EH (cell line): ENCODE results near the gene DLG5.

Source experiments
- DNase-seq: peaks from one replicate; pipeline ENCODE4 v3.0.0-alpha.2; 2015; ENCODE audit warnings: low read depth

Gene DLG5

DNA sequence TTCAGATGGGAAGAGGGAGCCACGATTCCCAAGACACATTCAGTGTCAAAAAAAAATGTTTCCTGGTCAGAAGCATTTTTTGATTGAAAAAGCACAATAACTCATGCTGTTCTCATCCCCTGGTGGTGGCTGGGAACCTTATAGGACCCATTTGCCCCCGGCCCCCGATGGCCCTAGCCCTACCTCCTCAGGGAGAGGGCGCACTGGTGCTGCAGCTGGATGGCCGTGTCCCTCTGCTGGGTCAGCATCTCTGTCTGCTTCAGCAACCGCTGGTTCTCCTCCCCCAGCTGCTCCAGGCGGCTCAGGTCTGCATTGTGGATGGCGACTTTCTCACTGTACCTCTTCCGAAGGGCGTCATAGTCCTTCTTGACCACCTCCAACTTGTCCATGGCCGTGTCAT, 83.3 kb downstream of the DLG5 start:
- DNase-seq, result no peak

DNA sequence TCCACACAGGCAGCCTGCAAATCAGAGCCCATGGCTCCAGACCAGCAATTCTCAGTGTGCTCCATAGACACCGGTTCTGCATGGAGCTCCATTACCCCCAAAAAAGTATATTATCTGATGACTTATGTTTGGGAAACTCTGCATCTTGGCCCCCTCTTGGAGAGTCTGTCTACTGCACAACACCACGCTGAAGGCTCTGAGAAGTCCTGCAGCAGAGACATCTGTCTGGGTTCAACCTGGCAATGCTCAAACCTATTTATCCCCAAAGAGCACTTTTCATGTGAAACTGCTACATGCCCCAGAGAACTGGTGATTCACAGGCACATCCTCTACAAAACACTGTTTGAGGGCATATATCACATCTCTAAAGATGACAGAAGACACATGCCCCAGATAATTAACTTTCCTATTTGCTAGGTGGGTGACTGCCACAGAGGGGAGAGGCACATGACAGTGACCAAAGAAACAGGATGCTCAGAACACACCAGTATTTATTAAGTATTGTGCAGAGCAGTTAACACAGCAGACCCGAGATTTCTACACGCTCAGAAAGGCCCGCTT, 83.8 kb downstream of the DLG5 start:
- no peak for DNase-seq

DNA sequence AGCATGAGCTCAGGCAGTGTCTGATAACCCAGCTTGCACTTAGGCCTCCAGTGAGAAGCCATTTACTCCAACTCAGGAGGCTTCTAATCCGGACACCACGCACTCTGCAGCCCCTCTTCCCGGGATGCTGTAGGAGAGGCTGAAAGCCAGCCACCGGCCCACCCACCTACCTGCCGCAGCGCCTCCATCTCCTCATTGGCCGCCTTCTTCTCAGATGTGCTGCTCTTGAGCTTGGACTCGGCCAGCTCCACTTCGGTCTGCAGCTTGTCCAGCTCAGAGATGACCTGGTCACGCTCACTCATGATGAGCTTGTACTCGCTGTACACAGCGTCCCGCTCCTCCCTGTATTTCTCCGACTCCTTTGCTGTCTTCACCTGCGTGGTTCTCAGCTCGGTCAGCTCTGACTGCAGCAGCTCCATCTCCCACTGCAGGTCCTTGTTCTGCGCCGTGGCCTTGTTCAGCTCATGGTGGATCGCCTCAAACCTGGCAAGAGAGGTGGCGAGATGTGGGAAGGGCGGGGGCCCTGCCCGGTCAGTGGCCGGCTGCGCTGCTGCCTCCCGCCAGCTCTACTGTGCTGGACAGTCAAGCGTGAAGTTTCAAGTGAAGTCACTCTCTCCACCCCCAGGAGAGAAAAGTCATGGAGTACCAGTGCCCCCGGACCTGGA, 84.7 kb downstream of the DLG5 start:
- no peak for DNase-seq

DNA sequence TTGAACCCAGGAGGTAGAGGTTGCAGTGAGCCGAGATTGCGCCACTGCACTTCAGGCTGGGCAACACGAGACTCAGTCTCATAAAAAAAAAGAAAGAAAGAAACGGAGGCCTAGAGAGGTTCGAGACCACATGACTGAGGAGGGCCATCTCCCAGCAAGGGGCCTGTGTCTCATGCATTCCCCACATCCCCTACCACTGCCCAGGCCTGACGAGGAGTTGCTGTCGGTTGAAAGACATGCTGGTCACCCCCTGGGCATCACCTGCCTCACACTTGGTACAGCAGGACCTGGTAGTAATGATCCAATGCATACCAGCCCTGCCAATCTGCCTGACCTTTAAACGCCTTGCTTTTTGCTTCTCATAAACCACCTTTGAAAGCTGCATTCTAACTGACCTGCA, 85.9 kb downstream of the DLG5 start:
- no peak for DNase-seq

DNA sequence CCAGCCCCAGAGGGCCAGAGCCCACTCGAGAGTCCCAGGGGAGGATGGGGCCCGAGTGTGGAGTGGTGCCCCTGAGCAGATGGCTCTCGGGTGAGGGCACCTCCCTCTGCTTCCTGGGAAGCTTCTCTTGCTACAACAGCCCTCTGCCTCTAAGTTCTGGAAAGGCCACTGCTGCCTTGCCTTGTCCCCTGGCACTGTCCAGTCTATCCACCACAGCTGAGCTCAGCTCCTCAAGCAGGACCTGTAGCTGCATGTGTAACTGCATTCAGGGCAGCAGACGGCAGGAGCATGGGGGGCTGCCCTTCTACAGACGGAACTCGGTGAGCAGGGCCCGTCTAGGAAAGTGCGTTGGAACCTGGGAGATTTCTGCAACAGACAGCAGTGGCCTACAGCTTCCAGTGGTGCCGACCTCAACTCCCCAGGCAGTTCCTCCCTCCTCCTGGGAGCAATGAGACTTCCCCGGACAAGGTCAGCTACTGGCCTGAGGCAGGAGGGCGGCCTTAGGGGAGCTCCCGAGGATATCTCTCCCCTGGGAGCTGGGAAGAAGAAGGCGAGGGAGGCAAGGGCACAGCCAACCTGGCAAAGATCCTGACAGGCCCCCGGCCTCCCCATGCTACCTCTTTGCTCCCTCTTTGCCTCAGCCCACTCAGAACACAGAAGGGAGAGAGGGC, 88.5 kb downstream of the DLG5 start:
- no peak for DNase-seq

DNA sequence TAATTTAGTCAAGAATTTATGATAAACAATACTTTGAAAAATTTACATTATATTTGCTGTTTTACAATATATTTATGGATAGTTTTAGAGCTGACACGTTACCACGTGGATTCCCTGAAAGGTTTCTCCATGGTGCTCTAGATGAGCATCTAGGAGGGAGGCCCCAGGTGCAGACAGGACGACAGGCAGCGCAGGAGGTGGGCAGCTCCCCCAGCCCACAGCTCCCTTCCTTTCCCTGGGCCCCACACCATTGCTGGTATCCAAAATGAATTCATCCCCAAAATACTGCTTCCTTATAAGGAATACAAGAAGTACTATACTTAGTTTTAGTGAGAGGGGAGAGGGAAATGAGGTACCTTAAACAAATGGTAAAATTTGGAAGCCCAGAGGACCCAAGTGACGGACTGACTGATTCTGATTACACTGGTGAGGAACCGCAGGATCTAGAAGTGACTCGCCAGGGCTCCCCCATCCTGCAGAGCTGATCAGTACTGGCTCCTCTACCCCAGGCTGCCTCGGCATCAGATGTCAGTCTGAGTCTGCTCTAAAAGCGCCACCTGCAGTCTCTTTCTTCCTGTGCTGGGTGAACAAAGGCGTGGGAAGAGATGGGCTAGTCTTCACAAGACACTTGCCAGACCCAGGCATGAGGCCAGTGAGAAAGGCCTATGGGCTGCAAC, 89.2 kb downstream of the DLG5 start:
- DNase-seq, result peak; percentile 35

DNA sequence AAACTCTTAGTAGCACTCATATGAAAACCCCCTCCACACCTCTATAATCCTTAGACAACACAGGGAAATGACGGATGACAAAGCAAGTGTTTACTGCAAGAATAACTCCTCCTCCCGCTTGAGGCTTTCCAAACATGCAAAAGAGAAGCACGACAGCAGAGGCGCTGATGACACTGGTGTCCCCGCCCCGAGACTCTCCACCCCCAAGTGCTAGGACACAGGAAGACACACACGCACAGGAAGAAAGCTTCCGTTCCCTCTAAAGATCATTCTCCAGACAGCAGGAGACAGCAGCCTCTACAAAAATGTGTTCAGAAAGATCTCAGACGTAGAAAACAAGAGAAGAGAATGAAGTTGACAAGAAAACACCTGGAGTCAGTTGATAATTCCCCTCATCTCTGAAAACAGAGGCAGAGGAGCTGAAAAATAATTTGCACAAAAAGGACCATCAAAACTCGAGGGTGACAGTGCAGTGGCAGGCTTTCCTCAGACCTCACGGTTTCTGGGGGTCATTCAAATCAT, 90.2 kb downstream of the DLG5 start:
- DNase-seq, result peak; percentile 83

DNA sequence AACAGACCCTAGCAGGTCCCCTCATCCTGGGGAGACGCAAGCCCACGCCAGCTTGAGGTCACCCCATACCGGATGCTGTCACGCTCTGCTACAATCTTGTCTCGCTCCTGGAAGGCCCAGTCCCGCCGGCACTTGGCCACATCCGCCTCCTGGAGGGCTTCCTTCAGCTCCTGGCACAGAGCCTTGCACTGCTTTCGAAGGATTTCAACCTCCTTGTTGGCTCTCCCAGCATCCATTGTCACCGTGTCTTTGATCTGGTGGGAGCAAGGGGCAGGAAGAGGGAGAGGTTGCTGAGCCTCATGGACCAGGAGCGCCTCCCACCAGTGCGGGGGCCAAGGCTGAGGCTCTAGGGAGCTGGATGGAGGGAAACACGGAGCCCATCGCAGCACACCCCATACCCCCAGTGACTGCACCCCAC, 90.9 kb downstream of the DLG5 start:
- DNase-seq, result no peak

DNA sequence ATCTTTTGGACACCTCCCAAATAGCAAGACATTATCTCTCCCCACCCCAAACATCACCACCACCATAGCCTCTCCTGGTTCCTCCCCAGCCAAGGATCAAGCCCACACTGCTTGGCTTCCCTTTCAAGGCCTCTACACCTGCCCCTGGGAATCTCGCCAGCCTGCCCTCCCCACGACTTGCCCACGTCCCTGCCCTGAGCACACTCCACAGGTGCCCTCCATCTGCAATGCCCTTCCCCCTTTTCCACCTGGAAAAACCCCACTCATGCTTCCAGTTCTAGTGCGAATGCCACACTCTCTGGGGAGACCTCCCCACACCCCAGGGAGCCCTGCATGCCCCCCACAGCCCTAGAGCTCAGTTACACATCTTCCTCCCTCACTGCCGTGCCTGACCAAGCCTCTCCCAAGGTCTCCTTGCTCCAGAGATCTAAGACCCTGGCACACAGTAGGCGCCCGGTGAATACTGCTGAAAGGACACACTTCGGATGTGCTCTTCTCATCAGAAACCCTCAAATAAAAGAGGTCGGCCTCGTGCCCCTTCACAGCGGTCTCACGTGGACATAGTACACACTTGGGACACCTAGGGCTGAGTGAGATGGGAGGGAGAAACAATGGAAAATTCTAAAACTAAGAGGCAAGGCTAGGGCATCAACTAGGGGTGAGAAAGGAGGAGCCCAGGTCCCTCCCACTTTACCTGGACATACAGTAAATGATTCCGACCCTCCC, 91.4 kb downstream of the DLG5 start:
- DNase-seq, result no peak

DNA sequence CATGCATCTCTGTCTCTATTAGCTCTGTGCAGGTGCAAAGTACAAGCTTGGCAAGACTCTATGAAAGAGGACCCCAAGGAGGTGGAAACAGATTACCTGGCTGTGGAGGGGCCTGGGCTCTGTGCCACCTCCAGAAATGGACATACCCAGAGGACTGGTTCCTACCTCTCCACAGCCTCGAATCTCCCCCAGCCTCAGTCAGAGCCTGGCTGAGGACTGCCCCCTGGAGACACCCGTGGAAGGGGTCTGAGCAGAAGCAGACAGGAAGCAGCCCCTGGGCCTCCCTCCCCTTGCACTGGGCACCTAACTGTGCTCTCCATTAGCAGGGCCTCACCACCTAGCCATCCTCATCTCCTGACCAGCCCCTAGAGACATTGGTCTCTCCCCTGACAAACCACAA, 92.0 kb downstream of the DLG5 start:
- DNase-seq, result no peak

DNA sequence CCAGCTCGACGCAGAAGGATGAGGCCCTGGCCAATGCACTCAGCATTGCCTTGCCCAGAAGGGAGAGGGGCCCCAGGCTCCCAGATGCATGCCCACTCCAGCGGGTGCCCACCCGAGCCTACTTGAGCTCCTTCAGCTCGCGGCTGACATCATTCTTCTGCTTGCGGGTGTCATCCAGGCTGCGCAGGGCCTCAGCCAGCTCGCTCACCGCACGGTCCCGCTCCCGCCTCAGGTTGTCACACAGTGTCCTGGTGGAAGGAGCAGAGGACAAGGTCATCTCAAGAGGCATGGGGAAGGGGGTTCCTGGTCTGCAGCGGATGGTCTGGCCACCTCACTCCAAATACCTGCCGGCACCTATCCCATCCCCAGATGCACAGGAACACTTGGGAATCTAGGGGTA, 92.8 kb downstream of the DLG5 start:
- no peak for DNase-seq

DNA sequence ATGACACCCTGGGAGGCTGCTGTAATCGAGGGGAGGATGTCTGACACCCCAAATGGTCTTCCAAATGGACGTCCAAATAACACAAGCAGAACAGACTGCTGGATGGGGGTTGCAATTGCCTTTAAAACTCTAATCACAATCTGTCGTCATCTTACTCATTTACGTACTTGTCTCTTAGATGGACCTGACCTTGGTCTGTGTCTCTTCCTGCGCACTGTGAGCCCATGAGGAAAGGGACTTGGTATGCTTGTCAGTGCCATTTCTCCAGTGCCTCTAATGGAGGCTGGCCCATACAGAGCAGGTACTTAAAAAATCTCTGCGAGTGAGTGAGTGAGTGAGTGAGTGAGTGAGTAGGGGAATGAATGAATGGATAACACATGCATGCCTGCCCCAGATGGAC, 93.3 kb downstream of the DLG5 start:
- no peak for DNase-seq

DNA sequence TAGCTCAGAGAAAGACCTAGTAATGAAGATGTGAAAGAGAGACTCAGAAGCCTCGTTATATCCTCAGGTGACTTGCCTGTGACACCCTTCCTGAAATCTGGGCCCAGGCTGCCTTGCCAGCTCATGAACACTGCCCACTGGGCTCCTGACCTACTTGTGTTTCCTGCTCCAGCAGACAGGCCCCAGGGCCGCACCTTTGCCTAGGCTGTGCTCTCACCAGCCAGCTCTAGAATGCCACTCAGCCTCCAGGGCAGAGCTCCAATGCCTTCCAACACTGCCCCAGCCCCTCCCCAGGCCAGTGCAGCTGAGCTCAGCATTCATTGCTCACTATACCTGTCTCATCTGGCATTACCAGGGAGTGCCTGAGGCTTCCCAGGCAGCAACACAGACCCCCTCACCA, 94.3 kb downstream of the DLG5 start:
- no peak for DNase-seq

DNA sequence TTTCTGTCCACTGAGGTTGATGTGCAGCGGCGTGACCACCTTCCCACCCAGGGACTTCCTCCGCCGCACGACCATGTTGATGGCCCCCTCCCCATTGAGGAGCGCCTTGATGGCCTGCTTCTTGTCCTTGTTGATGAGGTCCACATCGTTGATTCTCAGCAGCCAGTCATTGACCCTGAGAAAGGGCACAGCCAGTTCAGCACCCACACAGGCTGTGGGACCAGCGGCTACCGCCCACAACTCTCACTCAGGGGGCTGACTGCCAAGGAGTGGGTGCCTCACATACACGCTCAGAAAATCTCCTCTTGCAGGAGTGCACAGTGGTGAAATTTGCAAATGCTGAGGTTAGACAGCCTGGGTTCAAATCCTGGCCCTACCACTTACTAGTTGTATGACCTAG, 97.2 kb downstream of the DLG5 start:
- no peak for DNase-seq

DNA sequence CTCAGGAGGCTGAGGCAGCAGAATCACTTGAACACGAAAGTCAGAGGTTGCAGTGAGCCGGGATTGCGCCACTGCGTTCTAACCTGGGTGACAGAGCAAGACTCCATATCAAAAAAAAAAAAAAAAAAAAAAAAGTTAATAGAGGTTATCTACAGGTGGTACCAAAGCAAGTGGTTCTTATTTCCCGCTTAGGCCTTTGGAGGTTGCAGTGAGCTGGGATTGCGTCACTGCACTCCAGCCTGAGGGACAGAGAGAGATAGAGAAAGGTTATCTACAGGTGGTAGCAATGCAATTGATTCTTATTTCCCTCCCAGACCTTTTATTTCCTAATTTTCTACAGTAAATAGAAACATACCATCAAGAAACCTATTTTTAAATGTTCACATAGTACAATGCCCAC, 98.2 kb downstream of the DLG5 start:
- no peak for DNase-seq

DNA sequence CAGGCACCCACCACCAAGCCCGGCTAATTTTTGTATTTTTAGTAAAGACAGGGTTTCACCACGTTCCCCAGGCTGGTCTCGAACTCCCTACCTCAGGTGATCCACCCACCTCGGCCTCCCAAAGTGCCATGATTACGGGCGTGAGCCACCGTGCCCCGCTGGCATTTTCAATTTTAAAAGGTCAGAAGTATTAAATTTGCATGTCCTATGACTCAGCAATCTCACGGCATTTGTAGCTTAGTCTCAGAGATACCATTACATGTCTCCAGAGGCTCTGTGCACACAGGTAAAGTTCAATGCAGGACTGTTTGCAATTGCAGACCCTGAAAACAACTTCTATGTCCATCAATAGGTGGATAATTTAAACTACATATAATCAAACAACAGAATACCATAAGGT, 99.2 kb downstream of the DLG5 start:
- no peak for DNase-seq

DNA sequence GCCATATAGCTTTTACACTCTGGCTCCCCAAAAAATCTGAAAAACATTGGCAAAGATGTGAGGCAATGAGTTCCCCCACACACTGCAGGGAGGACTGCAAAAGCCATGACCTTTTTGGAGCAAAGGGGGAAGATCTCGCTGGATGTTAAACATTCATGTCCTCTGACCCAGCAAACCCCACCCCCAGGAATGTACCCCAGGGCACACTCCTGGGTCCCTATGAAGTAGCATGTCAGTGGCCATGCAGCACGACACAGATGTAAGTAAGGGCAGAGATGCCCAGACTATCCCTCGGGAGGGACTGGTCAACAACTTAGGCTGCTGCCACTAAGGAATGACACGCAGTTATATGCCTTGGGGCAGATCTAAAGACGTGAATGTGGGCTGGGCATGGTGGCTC, 100.6 kb downstream of the DLG5 start:
- DNase-seq, result peak; percentile 9

DNA sequence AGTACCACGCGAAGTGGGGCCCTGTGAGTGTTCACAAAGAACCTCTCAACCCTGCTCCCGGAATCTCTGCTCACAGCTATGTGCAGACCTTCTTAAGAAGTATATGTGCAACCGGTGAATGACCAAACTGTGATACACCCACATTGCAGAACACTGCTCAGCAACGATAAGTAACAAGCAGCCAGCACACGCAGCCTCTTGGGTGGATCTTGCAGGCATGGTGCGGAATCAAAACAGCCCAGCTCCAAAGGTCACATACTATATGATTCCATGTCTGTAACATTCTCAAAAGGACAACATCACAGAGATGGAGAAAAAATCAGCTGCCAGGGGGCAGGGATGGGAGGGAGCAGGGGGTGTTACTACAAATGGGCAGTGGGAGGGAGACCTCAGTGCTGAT, 101.6 kb downstream of the DLG5 start:
- DNase-seq, result no peak

DNA sequence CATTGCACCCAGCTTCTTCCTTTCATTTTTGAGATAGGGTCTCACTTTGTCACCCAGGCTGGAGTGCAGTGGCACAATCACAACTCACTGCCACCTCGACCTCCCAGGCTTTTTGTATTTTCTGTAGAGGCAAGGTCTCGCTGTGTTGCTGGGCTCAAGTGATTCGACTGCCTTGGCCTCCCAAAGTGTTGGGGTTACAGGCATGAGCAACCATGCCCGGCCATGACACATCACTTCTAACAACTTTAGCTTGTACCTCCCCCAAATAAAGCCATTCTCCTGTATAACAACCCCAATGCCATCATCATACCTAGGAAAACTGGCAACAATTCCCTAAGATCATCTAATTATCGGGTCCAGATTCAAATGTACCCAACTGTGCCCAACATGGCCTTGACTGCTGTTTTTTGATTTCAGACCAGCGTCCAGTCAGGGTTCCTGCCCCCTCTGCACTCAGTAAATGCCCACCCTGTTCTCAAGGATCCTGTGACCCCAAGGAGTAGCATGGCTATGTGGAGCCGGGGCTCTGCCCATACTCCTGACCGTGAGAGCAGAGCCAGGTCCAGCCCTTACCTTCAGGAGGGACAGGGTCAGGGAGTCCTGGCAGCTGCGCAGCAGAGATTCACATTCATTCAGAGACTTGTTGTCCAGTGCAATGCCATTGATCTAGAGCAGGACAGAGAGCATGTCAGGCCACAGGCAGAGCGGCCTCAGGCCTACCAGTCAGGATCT, 102.6 kb downstream of the DLG5 start:
- DNase-seq, result no peak

DNA sequence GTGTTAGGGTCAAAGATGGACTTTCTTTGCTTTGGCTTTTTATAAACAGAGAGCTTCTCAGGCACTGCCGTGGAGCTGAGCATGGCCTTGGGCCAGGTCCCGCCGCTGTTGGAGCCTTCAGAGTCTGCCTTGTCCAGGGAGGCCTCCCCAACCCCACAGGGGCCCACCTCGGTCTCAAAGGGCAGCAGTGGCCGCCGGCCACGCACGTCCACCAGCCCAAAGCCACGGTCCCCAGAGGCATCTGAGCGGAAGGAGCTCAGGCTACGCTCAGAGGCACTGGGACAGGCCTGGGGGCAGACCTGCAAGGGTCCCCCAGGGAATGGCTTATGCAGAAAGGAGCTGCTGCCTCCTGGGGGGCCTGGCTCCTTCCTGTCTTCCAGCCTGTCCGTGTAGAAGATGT, 105.0 kb downstream of the DLG5 start:
- DNase-seq, result no peak

DNA sequence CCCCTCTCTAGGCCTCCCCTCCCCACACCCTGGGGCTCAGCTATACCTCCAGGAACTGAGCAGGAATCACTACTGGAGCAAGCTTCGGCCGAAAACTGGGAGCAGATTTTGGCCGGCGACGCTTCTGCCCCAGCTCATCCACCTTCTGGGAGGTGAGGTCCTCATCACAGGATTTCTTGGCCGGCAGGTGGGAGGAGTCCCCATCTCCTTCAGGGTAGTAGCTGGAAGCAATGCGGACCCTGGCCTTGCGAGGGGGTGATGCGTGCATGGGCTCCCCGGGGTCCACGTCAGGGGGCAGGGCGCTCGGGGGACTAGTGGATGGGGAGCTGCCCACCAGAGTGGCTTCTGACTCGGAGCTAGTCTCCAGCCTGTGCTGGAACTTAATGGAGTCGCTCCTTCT, 105.5 kb downstream of the DLG5 start:
- no peak for DNase-seq

DNA sequence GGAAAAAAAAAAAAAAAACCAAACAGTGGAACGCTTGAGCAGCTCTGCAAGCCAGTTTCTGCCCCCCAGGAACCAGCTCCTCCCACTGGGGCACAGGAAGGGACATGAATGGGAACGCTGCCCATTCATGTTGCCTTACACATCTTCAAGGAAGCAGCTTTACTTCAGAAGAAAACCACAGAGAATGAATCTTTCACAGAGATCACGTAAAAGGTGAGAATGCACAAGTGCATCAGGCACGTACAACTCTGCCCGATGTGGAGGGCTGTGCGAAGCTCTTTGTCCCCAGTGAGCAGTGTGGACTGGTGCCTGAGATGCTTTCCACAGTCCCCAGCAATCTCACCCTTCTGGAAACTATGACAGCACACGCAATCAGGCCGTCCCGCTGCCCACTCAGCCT, 106.2 kb downstream of the DLG5 start:
- DNase-seq, result peak; percentile 10
